Measurements from ENCODE around the gene AUTS2.

DNA sequence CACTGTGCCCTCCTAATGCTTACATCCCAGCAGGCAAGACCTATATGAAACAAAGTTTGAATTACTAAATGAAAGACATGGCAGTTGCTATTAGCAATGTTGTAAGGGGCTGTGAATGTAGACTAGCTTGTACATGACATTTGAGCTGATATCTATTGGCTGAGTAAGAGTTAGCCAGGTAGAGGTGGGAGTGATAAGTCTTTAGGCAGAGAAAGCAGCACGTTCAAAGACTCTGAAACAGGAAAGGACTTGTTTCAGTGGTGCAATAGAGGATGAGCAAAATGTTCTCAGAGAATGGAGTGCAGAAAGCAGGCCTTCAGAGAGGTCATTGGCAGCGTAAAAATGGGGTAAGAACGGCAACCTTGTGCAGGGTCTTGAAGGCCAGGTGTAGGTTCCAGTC lies 687.6 kb downstream of the AUTS2 start:
- TF ChIP-seq GATA2 (IDR thresholded peaks at IDR 0.05; ENCODE audit: low read depth, low read length), result no peak
- TF ChIP-seq GATA3 (IDR thresholded peaks at IDR 0.05; ENCODE audit: low read depth, low read length), result no peak
